HEK293T (cell line): ENCODE measurements around the gene NKAIN2.

ENCODE experiments used
- ARNT ChIP-seq: fragments of 450-650 bp; IDR thresholded peaks from 2 replicates; pipeline ENCODE4 v1.6.1; 2017; ENCODE audit warnings: mild to moderate bottlenecking
- FOXA1 ChIP-seq: fragments of 450-650 bp; IDR thresholded peaks from 2 replicates; pipeline ENCODE4 v1.6.1; 2016; ENCODE audit warnings: mild to moderate bottlenecking
- FOXK2 ChIP-seq: fragments of 450-650 bp; IDR thresholded peaks from 2 replicates; pipeline ENCODE4 v1.6.1; 2016; ENCODE audit warnings: mild to moderate bottlenecking
- NFRKB ChIP-seq: fragments of 450-650 bp; IDR thresholded peaks from 2 replicates; pipeline ENCODE4 v1.6.1; 2016; ENCODE audit warnings: mild to moderate bottlenecking, moderate library complexity
- SP1 ChIP-seq: fragments of 450-650 bp; IDR thresholded peaks from 2 replicates; pipeline ENCODE4 v1.6.1; 2017
- SUZ12 ChIP-seq: fragments of 450-650 bp; IDR thresholded peaks from 2 replicates; pipeline ENCODE4 v1.6.1; 2016; ENCODE audit warnings: mild to moderate bottlenecking
- TF ChIP-seq, protein P1 (sequence below): fragments of 450-650 bp; IDR thresholded peaks from 2 replicates; pipeline ENCODE4 v1.6.1; 2016

DNA sequence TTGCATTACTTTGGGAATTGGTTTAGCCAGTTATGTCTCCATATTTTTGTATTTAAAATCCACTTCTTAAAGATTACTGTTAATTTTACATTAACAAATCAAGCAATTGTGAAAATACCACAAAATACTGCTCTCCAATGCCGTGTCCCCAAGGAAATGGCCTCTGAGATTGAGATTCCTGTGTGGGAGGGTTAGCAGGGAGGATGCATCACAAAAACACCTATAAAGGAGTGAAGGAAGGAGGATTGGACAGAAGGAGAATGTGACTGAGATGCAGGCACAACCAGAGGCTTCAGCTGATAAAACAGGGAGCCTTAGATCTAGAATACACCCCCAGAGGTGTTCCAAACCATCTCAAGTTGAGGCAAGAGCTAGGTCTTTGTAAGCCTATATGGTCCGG lies 34.2 kb upstream of the NKAIN2 start:
- TF ChIP-seq SP1 = no peak
- TF ChIP-seq FOXK2 = no peak
- no peak for TF ChIP-seq SUZ12
- TF ChIP-seq ARNT = no peak
- no peak for TF ChIP-seq NFRKB
- no peak for TF ChIP-seq FOXA1
- TF ChIP-seq, protein P1, sequence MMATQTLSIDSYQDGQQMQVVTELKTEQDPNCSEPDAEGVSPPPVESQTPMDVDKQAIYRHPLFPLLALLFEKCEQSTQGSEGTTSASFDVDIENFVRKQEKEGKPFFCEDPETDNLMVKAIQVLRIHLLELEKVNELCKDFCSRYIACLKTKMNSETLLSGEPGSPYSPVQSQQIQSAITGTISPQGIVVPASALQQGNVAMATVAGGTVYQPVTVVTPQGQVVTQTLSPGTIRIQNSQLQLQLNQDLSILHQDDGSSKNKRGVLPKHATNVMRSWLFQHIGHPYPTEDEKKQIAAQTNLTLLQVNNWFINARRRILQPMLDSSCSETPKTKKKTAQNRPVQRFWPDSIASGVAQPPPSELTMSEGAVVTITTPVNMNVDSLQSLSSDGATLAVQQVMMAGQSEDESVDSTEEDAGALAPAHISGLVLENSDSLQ = no peak
